ENCODE data around the gene NTN1. TPM values are rescaled to one million over a fixed set of nuclear protein-coding genes. Genes with fewer than 3 reads are reported as not detected.

Gene NTN1
- total RNA-seq, 2 donors from 2014 or later = 0.59 to 1.2 TPM

GRCh38 chr17:9274973-9275372 is 253.7 kb downstream of the NTN1 start:
- H3K9me3 Mint-ChIP-seq = peaks cover 0 to 8% of the 10 kb centered on the region in 2 donors
- ATAC-seq (no peak), DNase-seq (ENCODE audit: low spot score in 2 of 2) (no peak)
- peak overlapping the region in 1 of 2 donors; percentile 60 for H3K27ac Mint-ChIP-seq
- peaks cover 5 to 8% of the 10 kb centered on the region in 2 donors for H3K36me3 Mint-ChIP-seq

GRCh38 chr17:9279893-9280292 is 258.6 kb downstream of the NTN1 start:
- Mint-ChIP-seq H3K9me3 (peaks cover 0 to 8% of the 10 kb centered on the region in 2 donors), H3K36me3 (peaks cover 5 to 8% of the 10 kb centered on the region in 2 donors), H3K27ac (no peak overlapping the region)
- DNase-seq (ENCODE audit: low spot score in 2 of 2) (no peak), ATAC-seq (no peak)

GRCh38 chr17:9283909-9284308 is 262.6 kb downstream of the NTN1 start:
- no peak overlapping the region for H3K27ac Mint-ChIP-seq
- H3K36me3 Mint-ChIP-seq = peaks cover 0 to 12% of the 10 kb centered on the region in 2 donors
- no peak for ATAC-seq

GRCh38 chr17:9284884-9285283 is 263.6 kb downstream of the NTN1 start:
- ATAC-seq = no peak

More at GRCh38 chr17:9283909-9284308, 262.6 kb downstream of the NTN1 start:
- H3K9me3 Mint-ChIP-seq = no peaks in the 10 kb centered on the region
- no peak for DNase-seq (ENCODE audit: low spot score in 2 of 2)

GRCh38 chr17:9285602-9286427 is 264.5 kb downstream of the NTN1 start:
- Mint-ChIP-seq H3K27ac (no peak overlapping the region), H3K36me3 (peaks cover 0 to 15% of the 10 kb centered on the region in 2 donors), H3K9me3 (no peaks in the 10 kb centered on the region)
- ATAC-seq = no peak
- DNase-seq (ENCODE audit: low spot score in 2 of 2) = no peak

More at GRCh38 chr17:9284884-9285283, 263.6 kb downstream of the NTN1 start:
- no peak for DNase-seq (ENCODE audit: low spot score in 2 of 2)
- no peaks in the 10 kb centered on the region for H3K9me3 Mint-ChIP-seq
- no peak overlapping the region for H3K27ac Mint-ChIP-seq
- peaks cover 0 to 15% of the 10 kb centered on the region in 2 donors for H3K36me3 Mint-ChIP-seq

- DNase-seq (ENCODE audit: low spot score in 2 of 2) (no peak), ATAC-seq (no peak)
- Mint-ChIP-seq H3K9me3 (no peaks in the 10 kb centered on the region), H3K36me3 (peaks cover 0 to 15% of the 10 kb centered on the region in 2 donors), H3K27ac (no peak overlapping the region)
These were observed 265.1 kb downstream of the NTN1 start for GRCh38 chr17:9286434-9286833.

GRCh38 chr17:9287306-9287705 is 266.0 kb downstream of the NTN1 start:
- Mint-ChIP-seq H3K27ac (no peak overlapping the region), H3K36me3 (peaks cover 0 to 15% of the 10 kb centered on the region in 2 donors), H3K9me3 (no peaks in the 10 kb centered on the region)
- DNase-seq (ENCODE audit: low spot score in 2 of 2) = no peak
- no peak for ATAC-seq

GRCh38 chr17:9290226-9290613 is 268.9 kb downstream of the NTN1 start:
- ATAC-seq (no peak), DNase-seq (ENCODE audit: low spot score in 2 of 2) (peak in 1 of 2 donors; percentile 18)
- Mint-ChIP-seq H3K27ac (peak overlapping the region in 1 of 2 donors; percentile 82), H3K36me3 (peaks cover 0 to 15% of the 10 kb centered on the region in 2 donors), H3K9me3 (no peaks in the 10 kb centered on the region)

- Mint-ChIP-seq H3K36me3 (peaks cover 0 to 9% of the 10 kb centered on the region in 2 donors), H3K27ac (no peak overlapping the region), H3K9me3 (no peaks in the 10 kb centered on the region)
- peak in 1 of 2 donors; percentile 48 for DNase-seq (ENCODE audit: low spot score in 2 of 2)
- ATAC-seq = peak in 1 of 2 donors; percentile 26
These were observed 270.7 kb downstream of the NTN1 start for GRCh38 chr17:9291912-9292560.

GRCh38 chr17:9292561-9292941 is 271.2 kb downstream of the NTN1 start:
- DNase-seq (ENCODE audit: low spot score in 2 of 2) = no peak
- H3K27ac Mint-ChIP-seq = no peak overlapping the region
- H3K36me3 Mint-ChIP-seq = peaks cover 0 to 9% of the 10 kb centered on the region in 2 donors
- ATAC-seq = no peak
- no peaks in the 10 kb centered on the region for H3K9me3 Mint-ChIP-seq

Other genes starting within 250 kb of the NTN1 start
- gene MFSD6L, start 222.1 kb upstream of the NTN1 start, total RNA-seq = under 1 TPM; 0.16 to 0.62 TPM
- 1 to 10 TPM in 1 of 2 donors, under 1 TPM in 1; 0.23 to 4.3 TPM for gene PIK3R6, start 153.8 kb upstream of the NTN1 start, total RNA-seq
- gene PIK3R5, start 55.8 kb upstream of the NTN1 start, total RNA-seq = 10 to 100 TPM; 32.2 to 46.9 TPM

Measured in activated naive CD4-positive, alpha-beta T cell treated with anti-CD3 and anti-CD28 coated beads, Interleukin-2, amount 50 U/mL, for 72 hours (primary cell).